Measurements from ENCODE around the gene NCEH1. TPM values are rescaled to one million over a fixed set of nuclear protein-coding genes. Genes with fewer than 3 reads are reported as not detected.

Gene NCEH1
- total RNA-seq, 1 experiment from 2014 or later = 4.5 TPM

DNA sequence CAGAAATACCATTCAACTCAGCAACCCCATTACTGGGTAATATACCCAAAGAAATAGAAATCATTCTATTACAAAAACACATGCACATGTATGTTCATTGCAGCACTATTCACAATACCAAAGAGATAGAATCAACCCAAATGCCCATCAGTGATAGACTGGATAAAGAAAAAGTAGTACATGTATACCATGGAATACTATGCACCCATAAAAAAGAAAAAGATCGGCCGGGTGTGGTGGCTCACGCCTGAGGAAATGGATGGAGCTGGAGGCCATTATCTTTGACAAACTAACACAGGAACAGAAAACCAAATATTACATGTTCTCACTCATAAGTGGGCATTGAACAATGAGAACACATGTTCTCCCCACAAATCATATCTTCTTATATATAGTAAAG, 112.0 kb downstream of the NCEH1 start:
- H3K4me3 Mint-ChIP-seq = no peak overlapping the region
- no peaks in the 10 kb centered on the region for H3K36me3 Mint-ChIP-seq
- H3K27ac Mint-ChIP-seq = no peak overlapping the region
- ATAC-seq = no peak
- DNase-seq (ENCODE audit: low spot score) = no peak
- CTCF ChIA-PET = no interaction called here
- H3K27me3 Mint-ChIP-seq (ENCODE audit: low read depth) = no peaks in the 10 kb centered on the region
- TF ChIP-seq FOXP1 (CRISPR knock-in tag; IDR thresholded peaks at IDR 0.05; ENCODE audit: borderline replicate concordance) (no peak), MXD4 (CRISPR knock-in tag; IDR thresholded peaks at IDR 0.05; ENCODE audit: borderline replicate concordance) (no peak), ZNF138 (CRISPR knock-in tag; conservative IDR thresholded peaks at IDR 0.05) (no peak), GTF2I (CRISPR knock-in tag; conservative IDR thresholded peaks at IDR 0.05) (no peak), NR2C2 (CRISPR knock-in tag; IDR thresholded peaks at IDR 0.05) (no peak), ZNF263 (CRISPR knock-in tag; IDR thresholded peaks at IDR 0.05; ENCODE audit: low read depth) (no peak), USF2 (CRISPR knock-in tag; IDR thresholded peaks at IDR 0.05) (no peak), ZNF423 (CRISPR knock-in tag; IDR thresholded peaks at IDR 0.05) (no peak), SMAD3 (CRISPR knock-in tag; IDR thresholded peaks at IDR 0.05; ENCODE audit: borderline replicate concordance) (no peak), CDX4 (CRISPR knock-in tag; IDR thresholded peaks at IDR 0.05; ENCODE audit: borderline replicate concordance) (no peak), ESRRA (CRISPR knock-in tag; IDR thresholded peaks at IDR 0.05; ENCODE audit: borderline replicate concordance) (no peak), ZNF532 (CRISPR knock-in tag; IDR thresholded peaks at IDR 0.05; ENCODE audit: borderline replicate concordance) (no peak), ZNF121 (CRISPR knock-in tag; IDR thresholded peaks at IDR 0.05) (no peak), ELF4 (CRISPR knock-in tag; IDR thresholded peaks at IDR 0.05; ENCODE audit: low read depth) (no peak), IRF2 (CRISPR knock-in tag; IDR thresholded peaks at IDR 0.05; ENCODE audit: borderline replicate concordance, low read depth) (no peak)
- TF ChIP-seq, protein P1, sequence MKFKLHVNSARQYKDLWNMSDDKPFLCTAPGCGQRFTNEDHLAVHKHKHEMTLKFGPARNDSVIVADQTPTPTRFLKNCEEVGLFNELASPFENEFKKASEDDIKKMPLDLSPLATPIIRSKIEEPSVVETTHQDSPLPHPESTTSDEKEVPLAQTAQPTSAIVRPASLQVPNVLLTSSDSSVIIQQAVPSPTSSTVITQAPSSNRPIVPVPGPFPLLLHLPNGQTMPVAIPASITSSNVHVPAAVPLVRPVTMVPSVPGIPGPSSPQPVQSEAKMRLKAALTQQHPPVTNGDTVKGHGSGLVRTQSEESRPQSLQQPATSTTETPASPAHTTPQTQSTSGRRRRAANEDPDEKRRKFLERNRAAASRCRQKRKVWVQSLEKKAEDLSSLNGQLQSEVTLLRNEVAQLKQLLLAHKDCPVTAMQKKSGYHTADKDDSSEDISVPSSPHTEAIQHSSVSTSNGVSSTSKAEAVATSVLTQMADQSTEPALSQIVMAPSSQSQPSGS (CRISPR knock-in tag; IDR thresholded peaks at IDR 0.05; ENCODE audit: borderline replicate concordance, low read depth) = no peak
- TF ChIP-seq, protein P2, sequence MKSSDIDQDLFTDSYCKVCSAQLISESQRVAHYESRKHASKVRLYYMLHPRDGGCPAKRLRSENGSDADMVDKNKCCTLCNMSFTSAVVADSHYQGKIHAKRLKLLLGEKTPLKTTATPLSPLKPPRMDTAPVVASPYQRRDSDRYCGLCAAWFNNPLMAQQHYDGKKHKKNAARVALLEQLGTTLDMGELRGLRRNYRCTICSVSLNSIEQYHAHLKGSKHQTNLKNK (CRISPR knock-in tag; IDR thresholded peaks at IDR 0.05) = no peak
- TF ChIP-seq, protein P3, sequence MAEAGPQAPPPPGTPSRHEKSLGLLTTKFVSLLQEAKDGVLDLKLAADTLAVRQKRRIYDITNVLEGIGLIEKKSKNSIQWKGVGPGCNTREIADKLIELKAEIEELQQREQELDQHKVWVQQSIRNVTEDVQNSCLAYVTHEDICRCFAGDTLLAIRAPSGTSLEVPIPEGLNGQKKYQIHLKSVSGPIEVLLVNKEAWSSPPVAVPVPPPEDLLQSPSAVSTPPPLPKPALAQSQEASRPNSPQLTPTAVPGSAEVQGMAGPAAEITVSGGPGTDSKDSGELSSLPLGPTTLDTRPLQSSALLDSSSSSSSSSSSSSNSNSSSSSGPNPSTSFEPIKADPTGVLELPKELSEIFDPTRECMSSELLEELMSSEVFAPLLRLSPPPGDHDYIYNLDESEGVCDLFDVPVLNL (CRISPR knock-in tag; IDR thresholded peaks at IDR 0.05; ENCODE audit: borderline replicate concordance, low read depth) = no peak
- TF ChIP-seq, protein P4, sequence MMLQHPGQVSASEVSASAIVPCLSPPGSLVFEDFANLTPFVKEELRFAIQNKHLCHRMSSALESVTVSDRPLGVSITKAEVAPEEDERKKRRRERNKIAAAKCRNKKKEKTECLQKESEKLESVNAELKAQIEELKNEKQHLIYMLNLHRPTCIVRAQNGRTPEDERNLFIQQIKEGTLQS (CRISPR knock-in tag; conservative IDR thresholded peaks at IDR 0.05) = no peak
- peaks cover 5% of the 10 kb centered on the region for H3K9me3 Mint-ChIP-seq
- H3K4me1 Mint-ChIP-seq = no peaks in the 10 kb centered on the region
- POLR2A ChIA-PET = interaction anchor here (0.7 kb wide), 1 partner anchor 85 kb away, joined by 3 read pairs; no protein-coding TSS in a partner anchor
